ENCODE data around the gene ABCA2.

DNA sequence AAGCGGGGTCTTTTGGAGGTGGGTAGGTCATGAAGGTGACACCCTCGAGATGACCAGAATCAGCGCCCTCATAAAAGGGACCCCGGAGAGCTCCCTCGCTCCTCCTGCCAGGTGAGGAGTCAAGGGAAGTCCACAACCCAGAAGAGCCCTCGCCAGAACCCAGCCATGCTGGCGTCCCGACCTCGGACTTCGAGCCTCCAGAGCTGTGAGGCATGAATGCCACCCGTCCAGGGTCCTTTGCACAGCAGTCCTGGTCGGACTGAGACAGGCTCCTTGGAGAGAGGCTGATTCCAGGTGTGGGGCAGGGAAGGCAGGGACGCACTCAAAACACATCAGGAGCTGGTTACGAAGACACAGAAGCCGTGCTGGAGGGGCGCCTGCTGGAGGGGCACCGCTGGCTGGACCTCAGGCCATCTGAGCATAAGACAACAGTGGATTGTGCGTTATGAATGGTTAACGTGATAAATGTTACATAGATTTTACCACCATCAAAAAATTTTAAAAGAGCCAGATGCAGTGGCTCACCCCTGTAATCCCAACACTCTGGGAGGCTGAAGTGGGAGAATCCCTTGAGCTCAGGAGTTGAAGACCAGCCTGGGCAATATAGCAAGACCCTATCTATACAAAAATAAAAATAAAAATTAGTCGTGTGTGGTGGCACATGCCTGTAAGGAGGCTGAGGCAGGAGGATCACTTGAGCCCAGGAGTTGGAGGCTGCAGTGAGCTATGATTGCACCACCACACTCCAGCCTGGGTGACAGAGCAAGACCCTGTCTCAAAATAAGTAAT lies 26.0 kb downstream of the ABCA2 start:
- TF ChIP-seq TAF1 (IDR thresholded peaks at IDR 0.05; ENCODE audit: borderline replicate concordance, insufficient read depth, low read length) (no peak), POLR2AphosphoS5 (IDR thresholded peaks at IDR 0.05; ENCODE audit: low read depth, low read length) (no peak), FOXP2 (optimal IDR thresholded peaks at IDR 0.05; ENCODE audit: borderline replicate concordance, extremely low read depth, extremely low read length, insufficient read depth) (no peak)
- TF ChIP-seq, protein P1, sequence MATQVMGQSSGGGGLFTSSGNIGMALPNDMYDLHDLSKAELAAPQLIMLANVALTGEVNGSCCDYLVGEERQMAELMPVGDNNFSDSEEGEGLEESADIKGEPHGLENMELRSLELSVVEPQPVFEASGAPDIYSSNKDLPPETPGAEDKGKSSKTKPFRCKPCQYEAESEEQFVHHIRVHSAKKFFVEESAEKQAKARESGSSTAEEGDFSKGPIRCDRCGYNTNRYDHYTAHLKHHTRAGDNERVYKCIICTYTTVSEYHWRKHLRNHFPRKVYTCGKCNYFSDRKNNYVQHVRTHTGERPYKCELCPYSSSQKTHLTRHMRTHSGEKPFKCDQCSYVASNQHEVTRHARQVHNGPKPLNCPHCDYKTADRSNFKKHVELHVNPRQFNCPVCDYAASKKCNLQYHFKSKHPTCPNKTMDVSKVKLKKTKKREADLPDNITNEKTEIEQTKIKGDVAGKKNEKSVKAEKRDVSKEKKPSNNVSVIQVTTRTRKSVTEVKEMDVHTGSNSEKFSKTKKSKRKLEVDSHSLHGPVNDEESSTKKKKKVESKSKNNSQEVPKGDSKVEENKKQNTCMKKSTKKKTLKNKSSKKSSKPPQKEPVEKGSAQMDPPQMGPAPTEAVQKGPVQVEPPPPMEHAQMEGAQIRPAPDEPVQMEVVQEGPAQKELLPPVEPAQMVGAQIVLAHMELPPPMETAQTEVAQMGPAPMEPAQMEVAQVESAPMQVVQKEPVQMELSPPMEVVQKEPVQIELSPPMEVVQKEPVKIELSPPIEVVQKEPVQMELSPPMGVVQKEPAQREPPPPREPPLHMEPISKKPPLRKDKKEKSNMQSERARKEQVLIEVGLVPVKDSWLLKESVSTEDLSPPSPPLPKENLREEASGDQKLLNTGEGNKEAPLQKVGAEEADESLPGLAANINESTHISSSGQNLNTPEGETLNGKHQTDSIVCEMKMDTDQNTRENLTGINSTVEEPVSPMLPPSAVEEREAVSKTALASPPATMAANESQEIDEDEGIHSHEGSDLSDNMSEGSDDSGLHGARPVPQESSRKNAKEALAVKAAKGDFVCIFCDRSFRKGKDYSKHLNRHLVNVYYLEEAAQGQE (IDR thresholded peaks at IDR 0.05; ENCODE audit: insufficient read depth in 1 of 2, low read depth in 2 of 2, low read length in 2 of 2), result no peak

All from PFSK-1 (cell line).